ENCODE results near the gene HAUS7. TPM values are rescaled to one million over a fixed set of nuclear protein-coding genes. Genes with fewer than 3 reads are reported as not detected.

The HAUS7 gene
- total and polyA plus RNA-seq, 2 donors from 2014 or later = 28.1 to 47.6 TPM

DNA sequence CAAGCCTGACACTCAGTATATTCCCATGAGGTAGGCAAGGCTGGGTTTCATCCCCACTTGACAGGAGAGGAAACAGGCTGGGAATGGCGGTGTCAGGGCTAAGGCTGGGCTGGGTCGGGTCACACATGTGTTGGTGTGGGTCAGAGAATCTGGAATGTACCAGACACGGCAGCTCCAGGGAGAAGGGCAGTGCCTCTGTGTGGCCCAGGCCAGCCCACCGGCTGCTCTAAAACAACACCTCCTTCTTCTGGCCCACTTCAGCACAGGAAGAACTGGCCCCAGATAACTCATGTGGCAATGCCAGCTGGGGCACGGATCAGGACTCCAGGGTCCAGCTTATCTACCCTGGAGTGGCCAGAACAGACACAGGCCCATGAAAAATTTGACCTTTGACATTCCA is 6.3 kb downstream of the HAUS7 start:
- H3K27ac ChIP-seq (ENCODE audit: low read depth in 2 of 2, low read length in 2 of 2) = no peak overlapping the region
- H3K4me3 ChIP-seq (ENCODE audit: low read length in 3 of 3) = no peak overlapping the region
- H3K27me3 ChIP-seq (ENCODE audit: control insufficient read depth, insufficient read depth, low read length) = no peaks in the 10 kb centered on the region
- DNase-seq (peak in 1 of 5 donors; percentile 44), FAIRE-seq (no peak)
- peaks cover 0 to 10% (median 0%) of the 10 kb centered on the region in 3 donors for H3K4me1 ChIP-seq (ENCODE audit: control insufficient read depth in 2 of 3, insufficient read depth in 2 of 3, low read depth in 1 of 3, low read length in 3 of 3)
- no peak for TF ChIP-seq CTCF (IDR thresholded peaks at IDR 0.05; ENCODE audit: borderline replicate concordance, extremely low read depth, insufficient read depth)
- peaks cover 0 to 2% (median 0%) of the 10 kb centered on the region in 3 donors for H3K36me3 ChIP-seq (ENCODE audit: control insufficient read depth in 2 of 3, insufficient read depth in 3 of 3, low read length in 3 of 3)
- no peak overlapping the region for H3K9ac ChIP-seq (ENCODE audit: low read length in 3 of 3)
- intact Hi-C loops (cut with DNase I) = no loop called here
- H3K9me3 ChIP-seq (ENCODE audit: control insufficient read depth in 2 of 3, insufficient read depth in 1 of 3, low read length in 3 of 3) = no peaks in the 10 kb centered on the region

DNA sequence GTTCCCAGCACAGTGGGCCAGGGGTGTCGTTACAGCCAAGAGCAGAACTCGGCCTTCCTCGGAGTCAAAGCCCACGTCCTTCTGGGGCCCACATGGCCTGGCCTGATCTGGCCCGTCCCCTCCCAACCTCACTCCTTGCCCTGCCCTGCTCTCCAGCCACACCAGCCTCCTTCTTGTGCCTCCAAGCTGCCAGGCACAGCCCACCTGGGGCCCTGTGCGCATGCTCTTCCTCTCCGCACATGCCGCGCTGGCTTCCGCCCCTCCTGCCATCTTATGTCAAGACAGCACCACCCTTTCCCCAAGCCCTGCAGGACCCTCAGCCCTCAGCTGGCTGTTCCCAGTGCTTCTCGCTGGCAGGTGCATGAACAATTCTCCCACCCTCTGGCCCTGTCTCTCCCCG is 6.8 kb downstream of the HAUS7 start:
- intact Hi-C loops (cut with DNase I) = no loop called here
- H3K9me3 ChIP-seq (ENCODE audit: control insufficient read depth in 2 of 3, insufficient read depth in 1 of 3, low read length in 3 of 3) = no peaks in the 10 kb centered on the region
- no peak for FAIRE-seq
- H3K4me3 ChIP-seq (ENCODE audit: low read length in 3 of 3) = no peak overlapping the region
- no peaks in the 10 kb centered on the region for H3K27me3 ChIP-seq (ENCODE audit: control insufficient read depth, insufficient read depth, low read length)
- H3K36me3 ChIP-seq (ENCODE audit: control insufficient read depth in 2 of 3, insufficient read depth in 3 of 3, low read length in 3 of 3) = peaks cover 0 to 2% (median 0%) of the 10 kb centered on the region in 3 donors
- H3K27ac ChIP-seq (ENCODE audit: low read depth in 2 of 2, low read length in 2 of 2) = no peak overlapping the region
- H3K9ac ChIP-seq (ENCODE audit: low read length in 3 of 3) = no peak overlapping the region
- DNase-seq = peak in 1 of 5 donors; percentile 59
- peaks cover 0 to 10% (median 0%) of the 10 kb centered on the region in 3 donors for H3K4me1 ChIP-seq (ENCODE audit: control insufficient read depth in 2 of 3, insufficient read depth in 2 of 3, low read depth in 1 of 3, low read length in 3 of 3)
- TF ChIP-seq CTCF (IDR thresholded peaks at IDR 0.05; ENCODE audit: borderline replicate concordance, extremely low read depth, insufficient read depth) = no peak

DNA sequence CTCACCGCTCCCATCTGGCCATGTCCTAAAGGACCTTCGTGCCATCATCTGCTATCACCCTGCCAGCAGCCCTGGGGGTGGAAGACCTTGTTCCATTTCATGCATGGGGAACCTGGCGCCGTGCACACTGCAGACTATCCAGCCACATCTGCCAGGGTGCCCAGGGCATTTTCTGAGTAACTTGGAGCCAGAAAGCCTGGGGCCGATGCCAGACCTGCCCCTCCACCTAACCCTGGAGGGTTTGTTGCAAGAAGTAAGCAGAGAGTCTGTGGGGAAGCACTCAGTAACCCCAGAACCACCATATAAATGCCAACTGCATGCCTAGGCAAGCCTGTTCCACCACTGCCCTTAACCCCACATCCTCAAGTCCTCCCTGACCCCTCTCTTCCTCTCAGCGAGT is 7.3 kb downstream of the HAUS7 start:
- Histone ChIP-seq H3K9ac (ENCODE audit: low read length in 3 of 3) (no peak overlapping the region), H3K36me3 (ENCODE audit: control insufficient read depth in 2 of 3, insufficient read depth in 3 of 3, low read length in 3 of 3) (peaks cover 0 to 2% (median 0%) of the 10 kb centered on the region in 3 donors), H3K9me3 (ENCODE audit: control insufficient read depth in 2 of 3, insufficient read depth in 1 of 3, low read length in 3 of 3) (no peaks in the 10 kb centered on the region), H3K4me1 (ENCODE audit: control insufficient read depth in 2 of 3, insufficient read depth in 2 of 3, low read depth in 1 of 3, low read length in 3 of 3) (peaks cover 0 to 10% (median 0%) of the 10 kb centered on the region in 3 donors), H3K27me3 (ENCODE audit: control insufficient read depth, insufficient read depth, low read length) (no peaks in the 10 kb centered on the region), H3K4me3 (ENCODE audit: low read length in 3 of 3) (no peak overlapping the region), H3K27ac (ENCODE audit: low read depth in 2 of 2, low read length in 2 of 2) (no peak overlapping the region)
- FAIRE-seq (no peak), DNase-seq (peak in 1 of 5 donors; percentile 51)
- TF ChIP-seq CTCF (IDR thresholded peaks at IDR 0.05; ENCODE audit: borderline replicate concordance, extremely low read depth, insufficient read depth) = no peak
- intact Hi-C loops (cut with DNase I) = no loop called here

DNA sequence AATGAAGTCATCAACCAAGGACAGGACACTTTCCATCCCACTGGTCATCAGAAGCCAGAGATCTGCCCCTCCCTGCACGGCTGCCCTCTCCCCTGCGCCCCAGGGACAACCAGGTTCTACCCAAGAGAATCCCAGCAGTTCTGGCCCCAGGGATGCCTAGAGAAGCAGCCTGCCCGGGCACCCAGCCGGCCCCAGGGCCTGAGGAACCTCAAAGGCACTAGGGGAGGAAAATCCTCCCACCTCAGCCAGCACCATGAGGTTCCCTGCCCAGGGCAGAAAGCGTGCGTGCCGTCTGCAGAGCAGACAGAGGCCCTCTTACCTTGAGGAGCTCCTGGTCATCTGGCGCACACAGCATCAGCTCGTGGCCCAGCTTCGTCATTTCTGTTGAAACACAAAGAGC is 8.1 kb downstream of the HAUS7 start:
- intact Hi-C loops (cut with DNase I) = no loop called here
- FAIRE-seq = no peak
- peaks cover 0 to 10% (median 0%) of the 10 kb centered on the region in 3 donors for H3K4me1 ChIP-seq (ENCODE audit: control insufficient read depth in 2 of 3, insufficient read depth in 2 of 3, low read depth in 1 of 3, low read length in 3 of 3)

More for the DNA sequence above, 8.1 kb downstream of the HAUS7 start:
- H3K27ac ChIP-seq (ENCODE audit: low read depth in 2 of 2, low read length in 2 of 2) = no peak overlapping the region
- no peaks in the 10 kb centered on the region for H3K9me3 ChIP-seq (ENCODE audit: control insufficient read depth in 2 of 3, insufficient read depth in 1 of 3, low read length in 3 of 3)
- no peak overlapping the region for H3K9ac ChIP-seq (ENCODE audit: low read length in 3 of 3)
- no peak for TF ChIP-seq CTCF (IDR thresholded peaks at IDR 0.05; ENCODE audit: borderline replicate concordance, extremely low read depth, insufficient read depth)
- no peak overlapping the region for H3K4me3 ChIP-seq (ENCODE audit: low read length in 3 of 3)
- DNase-seq = no peak
- no peaks in the 10 kb centered on the region for H3K27me3 ChIP-seq (ENCODE audit: control insufficient read depth, insufficient read depth, low read length)
- peaks cover 0 to 2% (median 0%) of the 10 kb centered on the region in 3 donors for H3K36me3 ChIP-seq (ENCODE audit: control insufficient read depth in 2 of 3, insufficient read depth in 3 of 3, low read length in 3 of 3)
